HCT116 (cell line): ENCODE measurements around the gene TXNDC15. TPM values are rescaled to one million over a fixed set of nuclear protein-coding genes. Genes with fewer than 3 reads are reported as not detected.

ENCODE experiments used
- ATAC-seq: fragments of 200-7000 bp; cut with Tn5 transposase; 2 replicates; pipeline ENCODE4 v1.9.1; 2020; ENCODE audit warnings: mild to moderate bottlenecking, moderate library complexity
- BruUV-seq: library from RNA; stranded (reverse); fragments of 400-500 nt; replicated peaks from 2 replicates; lab custom pipeline; 2021; lab: Mats Ljungman, UMichigan
- CTCF ChIA-PET: fragments of 300-600 bp; sonication (Branson Sonifier 250); formaldehyde crosslinking; loops from one replicate; lab custom pipeline; 2021; ENCODE audit warnings: antibody characterized with exemption; lab: Charles Lee
- POLR2A ChIA-PET: fragments of 300-600, 350-600 bp; sonication (Branson Sonifier 250); formaldehyde crosslinking; loops from one replicate; lab custom pipeline; 2021; ENCODE audit warnings: antibody characterized with exemption; lab: Charles Lee
- RAD21 ChIA-PET, 2 experiments: fragments of 300-600 bp; sonication (Branson Sonifier 250); formaldehyde crosslinking; loops; one replicate each; lab custom pipeline; 2023; ENCODE audit warnings: low total read pairs in 2 of 2; ENCODE audit not compliant: uncharacterized antibody in 2 of 2, unreplicated experiment in 2 of 2, low non-redundant PET in 1 of 2; lab: Charles Lee
- DNase-seq: peaks from one replicate; pipeline ENCODE4 v3.0.0-alpha.2; 2010; ENCODE audit warnings: low read depth, low spot score
- H2AFZ ChIP-seq: fragments of 200-600 bp; shearing (Covaris generic), sonication (generic); 2 replicates; pipeline ENCODE4 v1.6.1; 2017; ENCODE audit warnings: low read depth, mixed run types, mixed read lengths, antibody characterized with exemption, low read length; ENCODE audit not compliant: poor library complexity, severe bottlenecking
- H3K27ac ChIP-seq: 2 replicates; pipeline ENCODE4 v1.5.1; 2012; ENCODE audit warnings: low read depth, low read length
- H3K27me3 ChIP-seq: fragments of 200-600 bp; sonication (generic); 2 replicates; pipeline ENCODE4 v1.6.1; 2016; ENCODE audit warnings: mixed run types, low read length, mixed read lengths; ENCODE audit not compliant: insufficient read depth
- H3K36me3 ChIP-seq, 2 experiments: fragments of 200-500 bp in 1 of 2; fragments of 200-600 bp in 1 of 2; sonication (Bioruptor generic) in 1 of 2; sonication (generic) in 1 of 2; 2 replicates each; pipeline versions ENCODE4 v1.5.1 to v1.6.1; 2014 to 2016; ENCODE audit warnings: low read length in 2 of 2, inconsistent platforms in 1 of 2, mixed read lengths in 1 of 2, mixed run types in 1 of 2; ENCODE audit not compliant: insufficient read depth in 2 of 2, control insufficient read depth in 1 of 2
- H3K4me1 ChIP-seq, 2 experiments: fragments of 200-600 bp in 1 of 2; sonication (generic) in 1 of 2; 2 replicates each; pipeline versions ENCODE4 v1.5.1 to v1.6.1; 2012 to 2017; ENCODE audit warnings: low read length in 2 of 2, inconsistent platforms in 1 of 2, mild to moderate bottlenecking in 1 of 2, mixed read lengths in 1 of 2, mixed run types in 1 of 2, moderate library complexity in 1 of 2; ENCODE audit not compliant: insufficient read depth in 2 of 2, control insufficient read depth in 1 of 2
- H3K4me2 ChIP-seq: fragments of 200-600 bp; sonication (generic); 2 replicates; pipeline ENCODE4 v1.6.1; 2017; ENCODE audit warnings: mixed run types, low read length, mixed read lengths
- H3K4me3 ChIP-seq, 2 experiments: fragments of 200-600 bp in 1 of 2; sonication (generic) in 1 of 2; replicated peaks in 1 of 2; 2 replicates each; pipeline ENCODE4 v1.5.1; 2011 to 2016; ENCODE audit warnings: low read length in 2 of 2, control low read depth in 1 of 2, low read depth in 1 of 2, mild to moderate bottlenecking in 1 of 2, mixed read lengths in 1 of 2, mixed run types in 1 of 2
- H3K79me2 ChIP-seq: fragments of 200-600 bp; sonication (generic); 2 replicates; pipeline ENCODE4 v1.6.1; 2017; ENCODE audit warnings: mild to moderate bottlenecking, mixed run types, low read length, moderate library complexity, mixed read lengths; ENCODE audit not compliant: insufficient read depth
- H3K9ac ChIP-seq: fragments of 200-600 bp; sonication (generic); 2 replicates; pipeline ENCODE4 v1.6.1; 2016; ENCODE audit warnings: low read length, mixed read lengths
- H3K9me2 ChIP-seq: fragments of 200-600 bp; sonication (generic), shearing (Covaris generic); 2 replicates; pipeline ENCODE4 v1.6.1; 2017; ENCODE audit warnings: mixed run types, mild to moderate bottlenecking, moderate library complexity; ENCODE audit not compliant: insufficient read depth
- H3K9me3 ChIP-seq, 2 experiments: fragments of 200-500 bp in 1 of 2; fragments of 200-600 bp in 1 of 2; sonication (Bioruptor generic) in 1 of 2; sonication (generic) in 1 of 2; 2 replicates each; pipeline ENCODE4 v1.6.1; 2014 to 2017; ENCODE audit warnings: low read length in 2 of 2, mixed read lengths in 2 of 2, inconsistent platforms in 1 of 2, low read depth in 1 of 2, mild to moderate bottlenecking in 1 of 2, mixed run types in 1 of 2, moderate library complexity in 1 of 2; ENCODE audit not compliant: control insufficient read depth in 1 of 2, insufficient read depth in 1 of 2
- H4K20me1 ChIP-seq: fragments of 200-600 bp; sonication (generic), shearing (Covaris generic); 2 replicates; pipeline ENCODE4 v1.6.1; 2017; ENCODE audit warnings: mixed run types, mild to moderate bottlenecking, moderate library complexity; ENCODE audit not compliant: insufficient read depth
- EZH2phosphoT487 ChIP-seq: fragments of 200-600 bp; IDR thresholded peaks from 2 replicates; pipeline ENCODE4 v1.6.1; 2018; ENCODE audit warnings: antibody characterized with exemption, borderline replicate concordance
- MAX ChIP-seq: IDR thresholded peaks from 2 replicates; pipeline ENCODE4 v1.6.1; 2012
- POLR2AphosphoS5 ChIP-seq: IDR thresholded peaks from 2 replicates; pipeline ENCODE4 v1.6.1; 2011; ENCODE audit warnings: mild to moderate bottlenecking, low read depth, low read length, moderate library complexity
- SIN3A ChIP-seq: IDR thresholded peaks from 2 replicates; pipeline ENCODE4 v1.6.1; 2012; ENCODE audit warnings: low read depth
- SP1 ChIP-seq: IDR thresholded peaks from 2 replicates; pipeline ENCODE4 v1.6.1; 2012; ENCODE audit warnings: low read depth
- SRF ChIP-seq: IDR thresholded peaks from 2 replicates; pipeline ENCODE4 v1.6.1; 2012; ENCODE audit warnings: low read depth
- ZBTB33 ChIP-seq: IDR thresholded peaks from 2 replicates; pipeline ENCODE4 v1.6.1; 2011; ENCODE audit warnings: mild to moderate bottlenecking, low read length, moderate library complexity; ENCODE audit not compliant: insufficient replicate concordance; ENCODE audit errors: extremely low read depth
- ZFX ChIP-seq: fragments of 450-650 bp; IDR thresholded peaks from 2 replicates; pipeline ENCODE4 v1.6.1; 2017
- ZNF274 ChIP-seq: fragments of 200-500 bp; sonication (Bioruptor generic); IDR thresholded peaks from 2 replicates; pipeline ENCODE4 v1.6.1; 2014; ENCODE audit warnings: mild to moderate bottlenecking, low read depth, low read length, inconsistent platforms
- intact Hi-C: fragments of 100-400 bp; cut with micrococcal nuclease; formaldehyde crosslinking; loops from 2 replicates; pipeline ENCODE4 v1.10.0; 2022
- total RNA-seq: library from RNA; stranded (reverse); gene quantifications from one replicate; pipeline ENCODE4 v1.2.1, GENCODE V29; 2021; ENCODE audit not compliant: unreplicated experiment

TXNDC15 gene
- total RNA-seq, 1 experiment from 2014 or later: 17.8 TPM

- intact Hi-C loops: no loop called here
- H3K9me2 ChIP-seq: no peaks in the 10 kb centered on the region
- no peaks in the 10 kb centered on the region for H3K4me1 ChIP-seq
- no peak overlapping the region for H3K4me3 ChIP-seq
- H3K27ac ChIP-seq: no peak overlapping the region
- ATAC-seq (no peak), DNase-seq (no peak)
- no peak overlapping the region for H3K9ac ChIP-seq
- 0 out of 4 replicates have a peak, but pooled peaks cover 0 to 4% of the 10 kb centered on the region in 2 experiments for H3K36me3 ChIP-seq
- H4K20me1 ChIP-seq: no peaks in the 10 kb centered on the region
- no peaks in the 10 kb centered on the region for H3K27me3 ChIP-seq
- H2AFZ ChIP-seq: no peak overlapping the region
- H3K4me2 ChIP-seq: no peak overlapping the region
- H3K9me3 ChIP-seq: no peaks in the 10 kb centered on the region
- H3K79me2 ChIP-seq: no peaks in the 10 kb centered on the region
- no peak for TF ChIP-seq SP1
- TF ChIP-seq POLR2AphosphoS5: no peak
- TF ChIP-seq ZBTB33: no peak
- TF ChIP-seq SIN3A: no peak
- no peak for TF ChIP-seq MAX
- no peak for TF ChIP-seq ZNF274
- TF ChIP-seq SRF: no peak
- TF ChIP-seq ZFX: no peak
- TF ChIP-seq EZH2phosphoT487: no peak
- POLR2A ChIA-PET: no interaction called here
- CTCF ChIA-PET: interaction anchor here (1.4 kb wide), 1 partner anchor 11 kb away, joined by 6 read pairs; the partner anchor contains the start of gene PCBD2
- RAD21 ChIA-PET: no interaction called here
- BruUV-seq: no TSS peak
These were observed 18.8 kb downstream of the TXNDC15 start for GRCh38 chr5:134892926-134893325.
